HuH-7 (cell line): ENCODE measurements around the gene CCT3.
"Not testable (repeated sequence)": the region's sequence is repeated elsewhere in the genome, so short reads cannot be mapped to it uniquely, and the experiment has no call there.

Experiments used
- DNase-seq: peaks from one replicate; pipeline ENCODE4 v3.0.0; 2011; ENCODE audit warnings: low spot score

Gene CCT3

GRCh38 chr1:156338180-156338976, at the start of gene CCT3, which contains the start of gene TSACC:
TSS of gene CCT3 (minus strand) at chr1:156338292. CDS start at chr1:156338184, 108 bp downstream.
TSS of gene TSACC (plus strand) at chr1:156338526. CDS start at chr1:156339758, 1,232 bp downstream.
- peak; percentile 99 for DNase-seq

DNA sequence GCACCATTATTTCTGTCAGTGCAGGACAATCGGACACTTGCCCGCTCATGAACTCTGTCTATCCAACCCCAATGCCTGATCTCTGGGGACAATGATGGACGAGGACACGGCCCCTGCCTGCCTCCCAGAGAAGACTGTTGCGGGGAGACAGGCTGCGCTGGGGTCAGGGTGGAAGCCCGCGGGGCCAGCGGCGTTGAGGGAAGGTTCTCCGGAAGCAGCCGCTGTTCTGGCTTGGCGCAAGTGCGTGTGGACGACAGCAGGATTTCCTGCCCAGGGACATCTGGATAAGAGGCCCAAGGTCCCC, 49.7 kb upstream of the CCT3 start:
- DNase-seq, result no peak

DNA sequence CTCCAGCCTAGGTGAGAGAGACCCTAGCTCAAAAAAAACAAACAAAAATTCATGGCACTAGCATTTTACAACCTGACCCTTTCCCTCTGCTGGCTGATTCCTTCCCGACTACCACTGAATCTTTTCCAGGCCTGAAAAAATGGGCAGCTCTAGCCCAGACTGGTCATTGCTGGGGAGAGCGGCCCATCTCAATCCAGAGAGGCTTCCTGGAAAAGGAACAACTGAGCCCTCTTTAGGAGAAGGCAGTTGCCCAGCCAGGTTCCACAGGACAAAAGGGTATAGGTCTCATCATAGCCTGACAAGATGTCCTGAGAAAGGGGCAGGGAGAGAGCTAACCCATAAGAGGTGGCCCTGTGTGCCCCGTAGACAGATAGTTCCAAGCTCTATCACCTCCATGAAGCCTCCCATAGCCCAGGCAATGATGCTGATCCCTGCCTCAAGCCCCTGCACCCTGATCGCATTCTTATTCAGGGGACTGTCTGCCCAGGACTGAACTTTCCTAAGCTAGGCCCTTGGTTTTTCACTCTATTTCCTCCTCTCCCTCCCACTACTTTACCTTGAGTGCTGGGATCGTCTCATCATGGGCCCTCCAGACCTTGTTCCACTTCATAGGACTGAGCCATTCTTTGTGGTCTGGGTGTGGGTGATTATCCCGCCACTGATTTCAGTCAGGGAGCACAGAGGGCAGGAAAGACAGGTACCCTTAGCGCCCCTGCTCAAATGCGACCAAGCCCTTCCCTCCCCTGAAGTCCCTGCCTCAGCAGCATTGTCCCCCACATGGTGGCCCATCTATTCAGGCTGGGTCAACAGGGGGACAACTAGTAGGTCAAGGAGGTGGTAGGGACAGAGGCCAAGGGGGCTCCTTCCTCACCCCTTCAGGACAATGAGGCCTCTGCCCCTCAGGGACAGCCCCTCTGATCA, 49.1 kb upstream of the CCT3 start:
- DNase-seq, result no peak

DNA sequence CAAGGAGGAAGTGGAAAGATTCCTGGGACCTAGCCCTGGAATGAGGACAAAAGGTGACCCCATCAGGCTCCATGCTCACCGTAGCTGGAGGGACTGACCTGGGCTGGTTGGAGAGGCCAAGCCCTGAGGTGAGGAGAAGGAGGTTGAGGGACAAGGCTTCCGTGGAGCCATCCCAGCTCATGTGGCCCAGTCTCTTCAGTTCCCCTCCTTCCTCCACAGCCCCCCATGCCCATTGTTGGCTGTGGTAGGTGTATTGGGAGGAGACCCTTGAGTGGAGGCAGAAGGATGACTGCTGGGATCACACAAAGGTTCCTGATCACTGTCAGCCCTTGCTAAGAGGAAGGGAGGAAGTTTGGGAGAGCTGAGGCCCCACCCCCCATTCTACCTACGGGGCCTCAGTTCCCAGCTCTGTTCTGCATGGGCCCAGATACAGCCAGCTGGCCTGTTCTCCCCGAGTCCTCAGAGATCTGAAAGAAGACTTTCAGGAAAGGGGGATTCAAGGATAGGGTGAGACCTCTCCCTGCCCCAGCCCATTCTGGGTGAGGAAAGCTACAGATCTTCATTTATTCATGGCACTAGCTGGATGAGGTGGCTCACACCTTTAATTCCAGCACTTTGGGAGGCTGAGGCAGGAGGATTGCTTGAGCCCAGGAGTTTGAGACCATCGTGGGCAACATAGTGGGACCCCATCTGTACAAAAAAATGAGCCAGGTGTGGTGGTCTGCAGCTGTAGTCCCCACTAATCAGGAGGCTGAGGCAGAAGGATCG, 48.2 kb upstream of the CCT3 start:
- no peak for DNase-seq

DNA sequence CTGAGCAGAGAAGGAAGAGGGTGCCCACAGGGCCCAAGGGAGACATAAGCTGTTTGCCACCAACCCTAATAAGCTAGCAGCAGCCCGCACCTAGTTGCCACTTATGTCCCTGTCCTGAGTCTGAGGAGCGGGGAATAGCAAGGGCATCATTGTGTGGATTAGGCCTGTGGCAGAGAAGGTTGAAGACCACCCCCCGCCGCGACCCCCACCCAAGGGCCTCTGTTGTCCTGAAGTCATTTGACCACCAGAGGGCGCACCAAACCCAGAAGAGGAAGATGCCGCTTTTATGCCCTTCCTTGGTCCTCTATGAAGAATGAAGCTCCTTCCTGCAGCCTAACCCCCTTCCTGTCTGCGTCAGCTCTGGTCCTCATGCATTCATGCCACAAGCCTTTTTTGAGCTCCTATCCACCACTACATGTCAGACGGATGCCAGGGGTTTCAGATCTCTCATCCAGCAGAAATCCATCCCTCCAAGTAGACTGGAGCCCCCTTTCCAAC, 47.5 kb upstream of the CCT3 start:
- peak; percentile 89 for DNase-seq

- DNase-seq, result no peak
Measured at GRCh38 chr1:156384658-156385057, 46.6 kb upstream of the CCT3 start.

DNA sequence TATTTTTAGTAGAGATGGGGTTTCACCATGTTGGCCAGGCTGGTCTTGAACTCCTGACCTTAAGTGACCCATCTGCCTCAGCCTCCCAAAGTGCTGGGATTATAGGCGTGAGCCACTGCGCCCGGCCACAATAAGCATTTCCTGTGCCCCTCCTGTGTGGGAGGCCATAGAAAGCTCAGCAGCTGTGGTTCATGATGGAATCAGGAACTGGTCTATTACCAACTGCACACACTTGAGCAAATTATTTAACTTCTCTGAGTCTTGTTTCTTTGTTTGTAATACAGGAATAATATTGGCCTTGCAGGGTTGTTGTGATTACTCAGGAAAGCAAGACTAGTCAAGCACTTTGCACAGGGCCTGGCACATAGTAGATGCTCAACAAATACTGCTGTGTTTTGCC, 45.9 kb upstream of the CCT3 start:
- no peak for DNase-seq

GRCh38 chr1:156383023-156383422, 44.9 kb upstream of the CCT3 start:
- peak; percentile 93 for DNase-seq

DNA sequence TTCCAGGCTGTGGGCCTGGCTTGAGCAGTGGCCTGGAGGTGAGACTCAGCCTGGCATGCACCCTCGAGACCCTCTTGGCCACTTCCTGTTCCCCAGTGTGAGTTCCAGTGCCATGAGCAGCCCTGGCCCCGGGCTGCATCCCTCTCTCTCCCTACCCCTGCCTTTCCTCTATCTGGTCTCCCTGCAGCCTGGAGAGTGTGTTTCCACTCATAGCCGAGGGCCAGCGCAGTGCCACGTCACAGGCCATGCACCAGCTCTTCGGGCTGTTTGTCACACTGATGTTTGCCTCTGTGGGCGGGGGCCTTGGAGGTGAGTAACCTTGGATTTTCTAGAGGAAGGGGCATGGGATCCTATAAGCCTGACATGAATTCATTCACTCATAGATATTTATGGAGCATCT, 44.5 kb upstream of the CCT3 start:
- no peak for DNase-seq

DNA sequence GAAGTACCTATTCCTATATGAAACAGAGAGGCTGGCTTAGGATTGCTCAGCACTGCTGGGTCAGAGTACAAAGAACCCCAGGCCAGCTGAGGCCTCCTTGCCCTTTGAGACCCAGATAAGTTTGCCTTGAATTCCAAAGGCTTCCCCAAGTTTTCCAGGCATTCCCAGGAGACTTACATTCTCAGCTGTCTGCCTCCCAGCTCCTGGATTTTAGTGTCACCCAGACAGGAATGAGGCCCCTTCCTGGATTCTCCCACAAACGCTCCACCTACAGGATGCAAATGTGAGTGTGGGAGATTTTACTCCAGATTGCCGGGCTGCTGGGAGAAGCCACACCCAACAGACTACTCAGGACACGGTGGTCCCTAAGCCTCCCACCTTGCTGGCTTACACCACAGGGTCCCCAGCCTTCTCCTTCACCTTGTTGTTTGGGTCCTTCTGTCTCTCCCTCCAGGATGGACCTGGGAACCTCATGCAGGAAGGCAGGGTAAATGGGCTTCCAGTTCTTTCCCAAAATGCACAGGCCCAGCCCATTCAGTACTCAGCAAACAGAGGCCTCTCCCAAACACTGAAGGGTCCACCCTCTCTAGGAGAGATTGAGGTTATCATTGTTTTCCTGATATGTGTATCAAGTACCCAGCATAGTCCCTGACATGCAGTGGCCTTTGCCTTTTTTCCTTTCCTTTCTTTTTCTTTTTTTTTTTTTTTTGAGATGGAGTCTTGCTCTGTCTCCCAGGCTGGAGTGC, 41.5 kb upstream of the CCT3 start:
- DNase-seq, result peak; percentile 78

- DNase-seq, result no peak
Measured at GRCh38 chr1:156378557-156378956, 40.5 kb upstream of the CCT3 start.

- no peak for DNase-seq
Measured at GRCh38 chr1:156376958-156377919, 39.1 kb upstream of the CCT3 start.

- no peak for DNase-seq
Measured at GRCh38 chr1:156376146-156376545, 38.1 kb upstream of the CCT3 start.

DNA sequence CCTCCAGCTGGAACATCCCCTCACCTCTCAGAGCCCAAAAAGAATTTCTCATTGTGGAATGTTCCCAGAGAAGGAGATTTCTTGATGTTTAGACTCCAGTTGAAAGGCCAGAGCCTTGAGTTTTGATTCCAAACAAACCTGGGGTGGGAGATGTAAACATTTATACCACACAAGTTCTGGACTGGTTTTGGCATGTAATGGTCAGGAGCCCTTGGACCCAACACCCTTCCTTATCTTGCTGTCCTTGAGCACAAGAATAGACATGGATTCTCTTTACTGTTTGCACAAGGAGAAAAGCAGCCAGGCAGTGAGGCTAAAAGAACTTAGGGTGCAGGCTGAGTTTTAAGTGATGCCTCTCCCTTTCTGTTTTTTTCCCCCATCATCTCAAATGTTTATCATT, 35.5 kb upstream of the CCT3 start:
- no peak for DNase-seq

DNA sequence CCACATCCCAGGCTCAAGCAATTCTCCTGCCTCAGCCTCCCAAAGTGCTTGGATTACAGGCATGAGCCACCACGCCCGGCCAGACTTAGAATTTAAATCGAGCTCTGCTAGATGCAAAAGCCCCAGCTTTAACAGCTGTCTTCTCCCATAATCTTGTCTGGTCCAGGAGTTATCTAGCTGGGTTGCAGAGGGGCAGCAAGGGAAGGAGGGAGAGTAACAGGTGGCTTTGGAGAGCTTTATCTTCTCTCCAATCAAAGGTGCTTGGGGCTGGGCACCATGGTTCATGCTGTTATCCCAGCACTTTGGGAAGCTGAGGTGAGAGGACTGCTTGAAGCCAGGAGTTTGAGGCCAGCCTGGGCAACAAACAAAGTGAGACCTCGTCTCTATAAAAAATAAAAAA, 34.8 kb upstream of the CCT3 start:
- no peak for DNase-seq

GRCh38 chr1:156372265-156372586, 34.1 kb upstream of the CCT3 start:
- no peak for DNase-seq

DNA sequence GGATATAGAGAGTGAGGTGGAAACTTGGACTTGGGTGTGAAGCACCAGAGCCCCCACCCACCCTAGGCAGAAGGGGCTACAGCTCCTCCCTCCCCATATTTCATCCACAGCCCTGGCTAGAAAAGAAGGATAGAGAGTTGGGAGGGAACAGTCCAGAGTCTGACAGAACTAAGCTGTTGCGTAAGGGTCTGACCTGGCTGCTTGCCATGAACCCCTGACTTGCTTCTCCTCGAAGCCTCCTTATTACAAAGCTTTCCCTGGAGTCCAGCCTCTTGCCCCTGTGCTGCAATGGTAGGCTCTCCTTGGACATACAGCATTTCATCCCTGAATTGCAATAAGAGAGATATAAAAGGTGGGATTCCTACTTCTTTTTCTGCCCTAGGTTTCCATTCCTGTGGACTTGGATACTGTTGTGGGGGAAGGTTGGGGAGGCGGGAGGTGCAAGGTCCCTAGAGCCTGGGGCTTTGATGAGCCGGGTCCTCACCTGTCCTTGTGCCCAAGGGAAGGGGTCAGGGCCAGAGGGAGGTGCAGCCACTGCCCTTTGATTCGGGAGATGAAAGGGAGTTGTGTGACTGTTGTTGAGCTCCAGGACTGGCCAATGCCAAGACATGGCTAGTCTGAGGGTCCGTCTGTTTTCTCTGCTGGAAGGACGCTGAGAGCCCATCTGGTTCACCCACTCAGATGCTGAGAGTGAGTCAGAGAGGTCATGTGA, 33.6 kb upstream of the CCT3 start:
- DNase-seq, result no peak

GRCh38 chr1:156369685-156370286, 31.7 kb upstream of the CCT3 start:
- DNase-seq, result not testable (repeated sequence)
